ENCODE data around the gene RAMAC.
"Not testable (repeated sequence)": the region's sequence is repeated elsewhere in the genome, so short reads cannot be mapped to it uniquely, and the experiment has no call there.

The RAMAC gene

GRCh38 chr15:83014205-83014653 lies 28.2 kb downstream of the RAMAC start:
- DNase-seq (ENCODE audit: low read depth in 2 of 2): no peak

GRCh38 chr15:83015361-83015760 lies 29.4 kb downstream of the RAMAC start:
- no peak for DNase-seq (ENCODE audit: low read depth in 2 of 2)

GRCh38 chr15:83016906-83017305 lies 30.9 kb downstream of the RAMAC start:
- DNase-seq (ENCODE audit: low read depth in 2 of 2): no peak

GRCh38 chr15:83018436-83018835 lies 32.4 kb downstream of the RAMAC start:
- no peak for DNase-seq (ENCODE audit: low read depth in 2 of 2)

- DNase-seq (ENCODE audit: low read depth in 2 of 2): no peak
Observed at GRCh38 chr15:83030021-83030420, 44.0 kb downstream of the RAMAC start.

- DNase-seq (ENCODE audit: low read depth in 2 of 2): not testable (repeated sequence)
Observed at GRCh38 chr15:83031234-83031633, 45.2 kb downstream of the RAMAC start.

GRCh38 chr15:83036253-83036652 lies 50.2 kb downstream of the RAMAC start:
- DNase-seq (ENCODE audit: low read depth in 2 of 2): no peak

GRCh38 chr15:83039206-83039605 lies 53.2 kb downstream of the RAMAC start:
- DNase-seq (ENCODE audit: low read depth in 2 of 2): no peak

All from fibroblast of skin of left quadriceps (primary cell).